Mucosa of descending colon (tissue), 3 donors: ENCODE data around the gene HAUS8. TPM values are rescaled to one million over a fixed set of nuclear protein-coding genes. Genes with fewer than 3 reads are reported as not detected.
A peak's percentile ranks its signal among the peaks of the same experiment; 100 is the strongest.

Experiments used
- ATAC-seq: fragments of 200-7000 bp; cut with Tn5 transposase; one replicate; pipeline ENCODE4 v1.9.1; 2020; ENCODE audit warnings: mild to moderate bottlenecking, moderate library complexity
- DNase-seq, 3 donors: peaks; one replicate each; pipeline ENCODE4 v3.0.0-alpha.2; 2020
- H3K36me3 ChIP-seq: fragments of 200-600 bp; one replicate; pipeline ENCODE4 v1.8.0; 2021; ENCODE audit warnings: low read depth, mild to moderate bottlenecking
- H3K4me1 ChIP-seq: fragments of 200-600 bp; one replicate; pipeline ENCODE4 v1.8.0; 2021; ENCODE audit warnings: low read depth, mild to moderate bottlenecking
- H3K4me3 ChIP-seq: fragments of 200-600 bp; one replicate; pipeline ENCODE4 v1.8.0; 2021; ENCODE audit warnings: mild to moderate bottlenecking
- H3K9me3 ChIP-seq: fragments of 200-600 bp; one replicate; pipeline ENCODE4 v1.8.0; 2021; ENCODE audit warnings: mild to moderate bottlenecking
- intact Hi-C, 2 donors: fragments of 100-400 bp; cut with DNase I in 1 of 2; cut with micrococcal nuclease in 1 of 2; formaldehyde crosslinking; loops; one replicate each; pipeline versions ENCODE4 v1.11.0 to v1.11.1; 2022; cut with DNase I, micrococcal nuclease
- long read RNA-seq, 2 donors: library from polyadenylated mRNA; unstranded; transcript quantifications; one replicate each; pipeline ENCODE4 v2.0.0, GENCODE V29; 2019 to 2021
- total RNA-seq, 3 donors: library from RNA; stranded (reverse); fragmentation: NEBNext Ultra II Directional in 2 of 3; extraction: Animal tissue kit (Norgen Biotek cat#: 25700) in 2 of 3; gene quantifications; one replicate each; pipeline versions ENCODE4 v1.2.1 to v1.2.4, GENCODE V29; 2021 to 2023
- TF ChIP-seq, protein P1 (sequence below): fragments of 200-600 bp; IDR thresholded peaks from one replicate; pipeline ENCODE4 v1.8.0; 2022; ENCODE audit warnings: antibody characterized with exemption, mild to moderate bottlenecking
- donor health status: DM: no; HTN: no; CAD: no; lungs with moderate emphysema.
- donor health status: DM: no; HTN: no; CAD: no.
- donor health status: DM: no; HTN: yes; CAD: no.

HAUS8 gene, protein sequence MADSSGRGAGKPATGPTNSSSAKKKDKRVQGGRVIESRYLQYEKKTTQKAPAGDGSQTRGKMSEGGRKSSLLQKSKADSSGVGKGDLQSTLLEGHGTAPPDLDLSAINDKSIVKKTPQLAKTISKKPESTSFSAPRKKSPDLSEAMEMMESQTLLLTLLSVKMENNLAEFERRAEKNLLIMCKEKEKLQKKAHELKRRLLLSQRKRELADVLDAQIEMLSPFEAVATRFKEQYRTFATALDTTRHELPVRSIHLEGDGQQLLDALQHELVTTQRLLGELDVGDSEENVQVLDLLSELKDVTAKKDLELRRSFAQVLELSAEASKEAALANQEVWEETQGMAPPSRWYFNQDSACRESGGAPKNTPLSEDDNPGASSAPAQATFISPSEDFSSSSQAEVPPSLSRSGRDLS
- 10 to 100 TPM; 12.2 to 16.6 (median 13.6) TPM for total RNA-seq
- long read RNA-seq, donor 1, partial matches to known transcripts: 1 of 7 reads
- long read RNA-seq, donor 1, other reads (novel, unspliced or antisense): 3 of 7 reads
- long read RNA-seq, donor 2, transcript HAUS8-201 (11 exons, 1,568 nt): major isoform, 6 of 9 reads
- long read RNA-seq, donor 2, partial matches to known transcripts: 0 of 9 reads
- long read RNA-seq, donor 2, other reads (novel, unspliced or antisense): 1 of 9 reads

GRCh38 chr19:17075035-17075863 is at the start of gene HAUS8, which contains the start of gene MYO9B:
HAUS8 (minus strand) TSS chr19:17075452; CDS start chr19:17075422, 30 bp downstream.
MYO9B (plus strand) TSS chr19:17075777; CDS start chr19:17101718, 25,941 bp downstream.
- no peaks in the 10 kb centered on the region for H3K36me3 ChIP-seq
- intact Hi-C loops: no loop called here
- ATAC-seq (peak; percentile 95), DNase-seq (peak; percentile 99 to 100 (median 100))
- H3K9me3 ChIP-seq: no peaks in the 10 kb centered on the region
- peak within 1 kb of the TSS; percentile 48 for H3K4me3 ChIP-seq
- peaks cover 15% of the 10 kb centered on the region for H3K4me1 ChIP-seq
- TF ChIP-seq, protein P1, sequence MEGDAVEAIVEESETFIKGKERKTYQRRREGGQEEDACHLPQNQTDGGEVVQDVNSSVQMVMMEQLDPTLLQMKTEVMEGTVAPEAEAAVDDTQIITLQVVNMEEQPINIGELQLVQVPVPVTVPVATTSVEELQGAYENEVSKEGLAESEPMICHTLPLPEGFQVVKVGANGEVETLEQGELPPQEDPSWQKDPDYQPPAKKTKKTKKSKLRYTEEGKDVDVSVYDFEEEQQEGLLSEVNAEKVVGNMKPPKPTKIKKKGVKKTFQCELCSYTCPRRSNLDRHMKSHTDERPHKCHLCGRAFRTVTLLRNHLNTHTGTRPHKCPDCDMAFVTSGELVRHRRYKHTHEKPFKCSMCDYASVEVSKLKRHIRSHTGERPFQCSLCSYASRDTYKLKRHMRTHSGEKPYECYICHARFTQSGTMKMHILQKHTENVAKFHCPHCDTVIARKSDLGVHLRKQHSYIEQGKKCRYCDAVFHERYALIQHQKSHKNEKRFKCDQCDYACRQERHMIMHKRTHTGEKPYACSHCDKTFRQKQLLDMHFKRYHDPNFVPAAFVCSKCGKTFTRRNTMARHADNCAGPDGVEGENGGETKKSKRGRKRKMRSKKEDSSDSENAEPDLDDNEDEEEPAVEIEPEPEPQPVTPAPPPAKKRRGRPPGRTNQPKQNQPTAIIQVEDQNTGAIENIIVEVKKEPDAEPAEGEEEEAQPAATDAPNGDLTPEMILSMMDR: no peak

- Histone ChIP-seq H3K9me3 (no peaks in the 10 kb centered on the region), H3K4me1 (peaks cover 2% of the 10 kb centered on the region), H3K36me3 (no peaks in the 10 kb centered on the region), H3K4me3 (no peak overlapping the region)
- TF ChIP-seq, protein P1: no peak
- DNase-seq (no peak), ATAC-seq (no peak)
- intact Hi-C loops: no loop called here
Observed at GRCh38 chr19:17124025-17124424, 48.8 kb upstream of the HAUS8 start.

DNA sequence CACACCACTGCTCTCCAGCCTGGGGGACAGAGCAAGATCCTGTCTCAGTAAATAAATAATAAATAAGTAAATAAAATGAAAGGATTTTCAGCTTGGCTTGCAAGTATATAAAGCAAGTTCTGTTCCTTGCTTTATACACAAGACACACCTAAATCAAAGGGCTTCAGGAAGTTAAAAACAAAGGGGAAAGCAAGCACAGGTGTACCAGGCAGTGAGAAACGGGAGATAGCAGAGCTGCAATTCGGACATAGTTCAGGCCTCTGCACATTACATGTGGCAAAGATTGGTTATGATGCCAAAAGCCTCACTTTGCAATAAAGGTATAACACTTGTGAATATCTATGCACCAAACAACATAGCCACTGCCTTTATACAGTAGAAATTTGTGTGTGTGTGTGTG is 47.8 kb upstream of the HAUS8 start:
- Histone ChIP-seq H3K4me1 (peaks cover 2% of the 10 kb centered on the region), H3K4me3 (no peak overlapping the region), H3K36me3 (no peaks in the 10 kb centered on the region), H3K9me3 (no peaks in the 10 kb centered on the region)
- intact Hi-C loops: no loop called here
- peak; percentile 66 for ATAC-seq
- no peak for DNase-seq
- TF ChIP-seq, protein P1: no peak

- TF ChIP-seq, protein P1: no peak
- ATAC-seq (no peak), DNase-seq (no peak)
- intact Hi-C loops: no loop called here
- Histone ChIP-seq H3K9me3 (no peaks in the 10 kb centered on the region), H3K36me3 (no peaks in the 10 kb centered on the region), H3K4me3 (no peak overlapping the region), H3K4me1 (peaks cover 2% of the 10 kb centered on the region)
Observed at GRCh38 chr19:17121736-17122293, 46.6 kb upstream of the HAUS8 start.

DNA sequence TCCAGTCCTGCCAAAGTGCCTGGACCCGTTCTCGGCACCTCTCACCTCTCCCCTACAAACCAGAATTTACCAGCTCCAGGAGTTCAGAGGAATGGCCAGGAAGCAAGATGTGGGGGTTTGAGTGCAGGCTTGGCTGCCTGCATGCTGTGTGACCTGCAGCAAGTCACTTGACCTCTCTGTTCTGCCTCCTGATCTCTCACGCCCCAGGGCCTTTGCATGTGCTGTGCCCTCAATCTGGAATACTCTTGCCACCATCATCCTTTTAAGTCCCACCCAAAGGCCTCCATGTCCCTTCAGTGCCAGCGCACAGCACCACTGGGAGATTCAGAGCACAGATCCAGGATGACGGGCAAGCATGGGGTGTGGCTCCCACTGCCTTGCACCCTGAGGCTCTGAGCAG is 43.7 kb upstream of the HAUS8 start:
- Histone ChIP-seq H3K4me3 (no peak overlapping the region), H3K9me3 (no peaks in the 10 kb centered on the region), H3K36me3 (no peaks in the 10 kb centered on the region), H3K4me1 (peaks cover 2% of the 10 kb centered on the region)
- DNase-seq (no peak), ATAC-seq (no peak)
- intact Hi-C loops: no loop called here
- TF ChIP-seq, protein P1: no peak
